Skeletal muscle cell (primary cell): ENCODE measurements around the gene TRIO.
A peak's percentile ranks its signal among the peaks of the same experiment; 100 is the strongest.

Experiments
- DNase-seq: peaks from one replicate; pipeline ENCODE4 v3.0.0-alpha.2; 2010; ENCODE audit warnings: low read depth
- H3K4me3 ChIP-seq: 2 replicates; pipeline ENCODE4 v1.5.1; 2011; ENCODE audit warnings: low read depth, mild to moderate bottlenecking, control low read depth, low read length, moderate library complexity

Gene TRIO

DNA sequence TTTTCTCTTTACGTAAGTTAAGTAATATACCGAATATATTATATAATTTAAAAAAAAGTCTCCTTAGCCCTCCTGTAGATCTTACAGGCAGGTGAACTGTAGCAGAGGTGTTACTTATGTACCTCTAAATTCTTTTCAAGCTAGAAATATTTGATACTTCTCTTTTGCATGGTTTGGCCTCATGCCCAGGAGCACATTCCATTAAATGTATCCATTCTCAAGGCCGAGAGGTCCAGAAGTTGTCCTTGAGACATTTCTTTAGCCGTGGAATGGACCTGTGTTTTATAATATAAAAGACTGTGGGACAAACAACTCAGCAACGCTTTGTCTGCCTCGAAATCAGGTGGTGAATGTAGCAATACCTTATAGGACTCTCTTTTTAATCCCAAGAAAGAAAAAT is 184.5 kb downstream of the TRIO start:
- DNase-seq, result no peak
- H3K4me3 ChIP-seq, result no peak overlapping the region

DNA sequence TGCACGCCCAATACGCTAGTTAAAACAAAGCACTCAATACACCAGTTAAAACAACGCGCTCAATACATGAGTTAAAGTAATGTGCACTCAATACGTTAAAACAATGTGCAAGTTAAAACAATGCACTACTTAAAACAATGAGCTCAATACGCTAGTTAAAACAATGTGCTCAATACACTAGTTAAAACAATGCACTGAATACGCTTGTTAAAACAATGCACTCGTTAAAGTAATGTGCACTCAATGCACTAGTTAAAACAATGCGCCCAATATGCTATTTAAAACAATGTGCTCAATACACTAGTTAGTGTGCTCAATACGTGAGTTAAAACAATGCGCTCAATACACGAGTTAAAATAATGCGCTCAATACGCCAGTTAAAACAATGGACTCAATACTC is 185.0 kb downstream of the TRIO start:
- no peak overlapping the region for H3K4me3 ChIP-seq
- no peak for DNase-seq

DNA sequence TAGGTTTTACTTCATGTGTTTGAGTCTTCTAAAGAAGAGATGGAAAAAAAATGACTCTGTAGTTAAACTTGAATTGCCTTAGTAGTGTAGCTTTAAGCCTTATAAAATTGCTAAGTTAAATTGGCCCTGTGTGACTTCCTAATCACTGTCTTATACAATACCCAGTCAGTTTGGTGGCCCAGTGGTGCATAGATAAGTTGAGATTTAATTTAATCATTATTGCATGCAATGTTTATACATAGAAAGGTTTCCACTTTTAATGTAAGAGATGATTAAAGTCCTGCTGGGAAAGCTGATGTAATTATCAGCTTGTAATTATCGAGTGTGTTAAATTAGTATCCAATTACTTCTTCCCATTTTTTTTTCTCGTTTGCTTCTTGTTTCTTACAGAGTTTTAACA is 187.1 kb downstream of the TRIO start:
- DNase-seq, result no peak
- no peak overlapping the region for H3K4me3 ChIP-seq

DNA sequence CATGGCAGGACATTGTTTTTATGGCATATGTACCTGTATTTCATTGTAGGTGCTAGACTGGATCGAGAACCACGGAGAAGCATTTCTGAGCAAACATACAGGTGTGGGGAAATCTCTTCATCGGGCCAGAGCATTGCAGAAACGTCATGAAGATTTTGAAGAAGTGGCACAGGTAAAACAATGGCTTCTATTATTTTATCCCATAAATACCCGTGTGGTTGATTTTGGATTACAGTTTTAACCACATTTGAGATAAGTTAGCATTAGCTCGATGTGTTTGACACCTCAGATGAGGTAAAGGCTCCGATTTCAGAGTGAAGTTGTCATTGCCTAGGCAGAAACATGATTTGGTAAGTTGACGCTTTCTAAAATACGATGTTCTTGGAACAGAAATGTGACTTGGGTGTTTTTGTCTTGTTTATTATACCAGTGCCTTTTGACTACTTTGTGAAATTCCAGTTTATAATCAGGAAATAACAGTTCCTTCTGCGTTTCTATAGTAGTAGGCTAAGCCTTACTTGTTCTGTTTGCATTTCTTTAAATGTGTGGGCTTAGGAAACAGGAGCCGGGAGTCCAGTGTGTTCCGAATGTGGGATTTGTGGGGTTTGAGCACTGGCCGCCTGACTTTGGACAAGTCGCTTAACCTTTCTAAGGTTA is 187.7 kb downstream of the TRIO start:
- DNase-seq, result no peak
- no peak overlapping the region for H3K4me3 ChIP-seq

DNA sequence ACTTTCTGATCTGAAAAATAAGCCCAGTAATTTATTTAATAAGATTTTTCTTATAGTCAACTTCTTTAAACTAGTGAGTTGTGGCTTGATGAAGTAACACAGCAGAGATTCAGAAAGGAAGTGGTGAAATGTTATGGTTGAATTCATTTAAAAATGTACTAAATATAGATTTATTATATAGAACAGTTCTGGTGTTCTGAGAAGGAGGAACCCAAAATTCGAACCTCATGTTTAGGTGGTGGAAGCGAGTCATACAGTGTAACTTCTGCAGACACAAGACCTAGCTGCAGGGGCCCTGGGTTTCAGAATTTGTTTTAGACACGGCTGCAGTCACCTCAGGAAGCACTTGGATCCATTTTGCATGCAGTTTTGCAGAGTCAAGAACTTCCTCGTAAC is 188.2 kb downstream of the TRIO start:
- DNase-seq, result no peak
- H3K4me3 ChIP-seq, result no peak overlapping the region

DNA sequence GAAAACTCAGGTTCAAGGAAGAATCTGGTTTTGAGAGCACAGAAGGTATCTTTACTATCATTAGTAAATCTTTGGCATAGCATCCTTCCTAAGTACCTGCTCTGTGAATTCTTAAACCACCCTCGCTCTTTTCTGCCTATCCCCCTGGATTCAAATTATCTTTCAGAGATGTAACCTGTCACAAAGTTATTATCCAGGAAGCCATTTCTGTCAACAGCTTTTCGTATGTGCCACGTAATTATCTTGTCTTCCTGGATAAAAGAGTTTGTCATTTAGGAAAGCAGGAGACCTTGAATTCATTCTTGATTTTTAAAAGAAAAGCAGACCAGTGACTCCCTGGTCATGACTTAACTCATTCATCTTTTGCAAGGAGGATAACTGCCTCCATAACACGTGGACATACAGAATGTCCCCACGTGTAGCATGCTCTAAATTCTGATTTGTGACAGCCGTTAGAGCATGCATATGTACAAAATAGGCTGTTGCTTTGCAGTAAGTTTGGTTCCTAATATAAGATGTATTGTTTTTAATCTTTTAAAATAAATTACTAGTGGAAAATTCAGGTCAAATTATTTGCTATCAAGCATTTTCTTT is 189.0 kb downstream of the TRIO start:
- H3K4me3 ChIP-seq, result no peak overlapping the region

DNA sequence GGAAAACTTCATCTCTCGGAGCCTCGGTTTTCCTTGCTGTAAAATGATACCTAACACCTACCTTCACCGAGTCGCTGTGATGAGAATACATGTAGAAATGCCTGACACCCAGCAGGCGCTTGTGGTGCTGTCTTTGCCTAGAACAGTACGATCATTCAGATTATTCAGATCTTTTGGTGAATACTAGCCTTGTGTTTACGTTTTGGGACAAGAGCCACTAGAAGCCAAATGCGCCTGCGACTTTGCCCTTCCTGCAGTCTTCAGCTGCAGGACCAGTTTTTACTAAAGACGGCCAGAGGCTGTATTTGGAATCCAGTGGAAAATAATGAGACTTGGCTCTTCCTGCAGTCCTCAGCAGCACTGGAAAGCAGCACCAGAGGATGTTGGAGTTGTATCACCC is 189.6 kb downstream of the TRIO start:
- no peak overlapping the region for H3K4me3 ChIP-seq
- DNase-seq, result no peak

More for the DNA sequence above, 189.0 kb downstream of the TRIO start:
- DNase-seq, result no peak

DNA sequence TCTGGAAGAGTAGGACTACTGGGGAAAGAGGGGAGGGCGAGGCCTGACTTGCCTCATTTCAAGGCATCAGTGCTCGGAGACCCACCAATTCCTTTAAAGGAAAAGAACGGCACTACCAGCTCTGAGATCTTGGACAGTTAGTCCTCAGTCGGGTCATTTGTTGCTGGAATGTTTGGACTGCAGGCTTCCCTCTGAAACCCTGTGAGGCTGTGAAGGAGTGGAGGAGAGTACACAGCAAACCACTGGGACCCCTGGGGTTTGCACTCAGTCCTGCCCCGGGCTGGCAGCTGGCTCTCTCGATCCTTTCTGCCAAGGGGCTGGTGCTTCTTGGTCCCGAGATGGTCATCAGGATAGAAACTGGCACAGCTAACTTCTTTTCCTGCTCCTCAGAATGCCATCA is 194.5 kb downstream of the TRIO start:
- no peak for DNase-seq
- no peak overlapping the region for H3K4me3 ChIP-seq

DNA sequence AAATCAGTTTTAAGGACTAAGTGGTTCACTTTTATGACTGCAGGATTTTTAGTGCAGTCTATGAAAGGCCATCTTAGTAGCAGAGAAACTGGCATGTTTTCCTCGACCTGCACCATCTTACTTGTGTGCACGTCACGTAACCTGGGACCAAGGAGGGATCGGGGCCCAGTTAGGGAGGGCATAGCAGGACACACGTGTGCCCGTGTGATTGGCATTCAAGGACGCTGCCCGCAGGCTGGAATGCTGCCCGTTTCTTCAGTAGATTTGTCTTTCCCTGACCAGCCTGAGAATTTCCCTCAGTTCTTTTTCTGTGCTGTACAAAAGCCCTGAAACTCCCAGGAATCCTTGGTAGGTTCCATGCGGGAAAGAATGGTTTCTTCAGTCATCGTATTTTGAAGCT is 196.3 kb downstream of the TRIO start:
- no peak for DNase-seq
- H3K4me3 ChIP-seq, result no peak overlapping the region

DNA sequence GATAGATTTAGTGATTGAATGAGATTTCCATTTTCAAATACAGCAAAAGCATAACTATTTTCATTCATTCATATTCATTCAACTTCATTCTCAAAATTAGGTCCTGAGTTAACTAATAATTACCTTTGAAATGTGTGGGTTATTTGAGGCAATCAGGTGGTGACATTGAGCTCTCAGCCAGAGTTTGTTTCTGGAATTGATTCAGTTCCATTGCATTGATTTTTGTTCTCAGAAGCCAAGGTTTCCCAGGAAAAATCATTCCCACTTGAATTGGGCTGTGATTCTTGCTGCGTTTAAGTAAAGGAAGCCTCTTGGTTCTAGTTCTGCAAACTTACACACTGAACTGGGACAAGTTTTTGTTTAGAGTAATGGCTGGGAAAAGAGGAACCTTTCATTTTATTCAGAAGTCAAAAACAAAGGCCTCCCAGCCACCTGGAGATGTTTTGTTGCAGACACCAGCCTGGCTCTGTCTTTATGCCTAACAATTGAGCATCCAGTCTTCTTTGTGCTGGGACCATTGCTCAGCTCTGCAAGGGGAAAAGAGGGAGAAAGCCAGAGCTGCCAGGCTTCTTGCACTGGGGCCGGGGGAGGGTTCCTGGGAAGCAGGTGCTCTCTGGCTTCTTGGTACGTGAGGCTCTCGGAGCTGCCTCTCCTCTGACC is 198.6 kb downstream of the TRIO start:
- DNase-seq, result no peak
- H3K4me3 ChIP-seq, result no peak overlapping the region

DNA sequence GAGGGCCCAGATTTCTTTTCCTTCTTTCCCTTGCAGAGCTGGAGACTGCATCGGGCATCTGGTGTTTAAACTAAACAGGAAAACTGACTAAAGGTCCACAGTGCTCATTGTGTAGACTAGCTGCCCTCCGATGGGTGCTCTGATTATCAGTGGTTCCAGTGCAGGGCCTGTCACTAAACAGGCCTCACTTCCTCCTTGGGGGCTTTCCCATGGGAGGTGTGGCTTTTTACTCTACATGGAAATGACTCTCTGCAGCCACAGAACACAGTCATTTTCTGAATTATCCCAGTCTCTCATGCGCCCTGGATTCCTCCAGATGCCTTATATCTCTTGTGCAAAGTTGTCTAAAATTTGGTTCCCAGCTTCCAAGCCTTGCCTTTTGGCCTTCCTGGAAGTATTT is 199.2 kb downstream of the TRIO start:
- no peak overlapping the region for H3K4me3 ChIP-seq
- DNase-seq, result no peak

DNA sequence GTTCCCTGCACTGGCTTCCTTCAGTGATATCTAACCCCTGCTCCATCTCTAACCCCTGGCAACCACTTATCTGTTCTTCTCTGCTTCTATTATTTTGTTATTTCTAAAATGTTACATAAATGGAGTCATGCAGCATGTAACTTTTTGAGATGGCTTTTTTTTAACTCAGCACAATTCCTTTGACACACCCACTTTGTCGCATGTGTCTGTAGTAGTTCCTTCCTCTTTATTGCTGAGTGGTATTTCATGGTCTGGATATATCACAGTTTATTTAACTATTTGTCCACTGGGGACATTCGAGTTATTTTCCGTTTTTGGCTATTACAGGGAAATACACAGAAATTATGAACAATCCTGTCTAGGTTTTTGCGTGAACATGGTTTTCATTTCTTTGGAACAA is 200.2 kb downstream of the TRIO start:
- no peak for DNase-seq
- H3K4me3 ChIP-seq, result no peak overlapping the region

DNA sequence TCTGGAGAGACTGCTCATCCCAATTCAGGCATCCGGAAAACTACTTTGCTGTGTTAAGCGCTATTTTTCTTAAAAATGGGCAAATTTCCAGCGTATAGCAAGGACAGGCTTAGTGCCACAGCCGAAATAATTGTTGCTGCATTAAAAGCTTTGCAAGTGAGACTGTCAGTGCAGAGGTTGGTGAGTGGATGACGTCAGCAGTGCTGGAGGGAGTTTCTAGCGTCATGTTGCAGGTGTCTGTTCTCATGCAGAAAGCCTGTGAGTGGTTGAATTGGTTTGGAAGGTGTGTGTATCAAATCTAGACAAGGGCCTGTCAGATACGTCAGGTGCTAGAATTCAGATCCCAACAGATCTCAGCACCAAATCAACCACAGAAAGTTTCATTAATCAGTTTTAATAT is 204.4 kb downstream of the TRIO start:
- DNase-seq, result no peak
- H3K4me3 ChIP-seq, result no peak overlapping the region

DNA sequence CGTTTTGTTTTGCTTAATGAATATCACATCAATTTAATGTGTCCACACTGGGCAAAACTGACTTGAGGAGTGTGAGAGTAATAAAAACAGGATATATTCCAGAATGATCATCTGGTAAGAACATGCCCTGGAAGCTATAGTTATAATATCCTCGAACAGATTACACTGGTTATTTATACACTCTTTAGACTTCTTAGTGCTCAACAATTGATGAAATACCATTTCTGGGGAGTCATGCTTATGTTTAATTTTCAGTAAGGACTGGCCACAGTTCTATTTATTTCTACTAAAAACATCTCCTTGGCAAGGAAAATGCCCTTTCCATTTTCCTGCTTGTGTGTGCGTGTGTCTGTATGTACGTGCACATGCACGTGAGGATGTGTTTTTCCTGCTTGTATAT is 205.0 kb downstream of the TRIO start:
- H3K4me3 ChIP-seq, result no peak overlapping the region
- DNase-seq, result no peak

DNA sequence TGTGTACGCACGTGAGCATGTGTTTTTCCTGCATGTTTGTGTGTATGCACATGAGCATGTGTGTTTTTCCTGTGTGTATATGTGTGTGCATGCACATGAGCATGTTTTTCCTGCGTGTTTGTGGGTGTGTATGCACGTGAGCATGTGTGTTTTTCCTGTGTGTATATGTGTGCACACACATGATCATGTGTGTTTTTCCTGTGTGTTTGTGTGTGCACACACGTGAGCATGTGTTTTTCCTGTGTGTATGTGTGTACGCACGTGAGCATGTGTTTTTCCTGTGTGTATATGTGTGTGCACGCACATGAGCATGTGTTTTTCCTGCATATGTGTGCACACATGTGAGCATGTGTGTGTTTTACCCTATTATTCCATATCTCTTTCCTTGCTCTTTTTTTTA is 205.9 kb downstream of the TRIO start:
- no peak for DNase-seq
- no peak overlapping the region for H3K4me3 ChIP-seq

DNA sequence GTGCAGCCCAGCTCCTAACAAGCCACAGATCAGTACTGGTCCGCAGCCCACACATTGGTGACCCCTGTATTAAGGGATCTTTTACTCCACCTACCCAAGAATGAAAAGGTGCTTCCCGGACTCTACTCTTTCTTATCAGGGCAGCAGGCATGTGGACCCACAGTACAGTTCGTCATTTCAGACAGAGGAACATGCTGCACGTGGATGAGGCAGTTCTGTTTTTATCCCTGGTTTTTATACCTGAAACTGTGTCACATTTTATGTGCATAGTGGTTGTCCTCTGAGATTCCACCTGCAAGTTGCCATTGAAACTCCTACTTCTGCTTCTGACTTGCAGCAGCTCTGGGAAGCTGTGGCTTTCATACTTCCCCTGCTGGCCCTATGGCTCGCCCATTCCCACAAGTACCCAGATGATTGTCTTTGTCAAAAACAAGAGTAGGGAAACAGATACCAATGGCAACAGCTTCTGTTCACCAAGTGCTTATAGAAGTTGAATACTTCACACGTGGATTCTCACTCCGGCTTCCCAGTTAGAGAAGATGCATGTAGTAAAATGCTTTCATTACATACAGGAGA is 208.0 kb downstream of the TRIO start:
- no peak overlapping the region for H3K4me3 ChIP-seq
- DNase-seq, result no peak

DNA sequence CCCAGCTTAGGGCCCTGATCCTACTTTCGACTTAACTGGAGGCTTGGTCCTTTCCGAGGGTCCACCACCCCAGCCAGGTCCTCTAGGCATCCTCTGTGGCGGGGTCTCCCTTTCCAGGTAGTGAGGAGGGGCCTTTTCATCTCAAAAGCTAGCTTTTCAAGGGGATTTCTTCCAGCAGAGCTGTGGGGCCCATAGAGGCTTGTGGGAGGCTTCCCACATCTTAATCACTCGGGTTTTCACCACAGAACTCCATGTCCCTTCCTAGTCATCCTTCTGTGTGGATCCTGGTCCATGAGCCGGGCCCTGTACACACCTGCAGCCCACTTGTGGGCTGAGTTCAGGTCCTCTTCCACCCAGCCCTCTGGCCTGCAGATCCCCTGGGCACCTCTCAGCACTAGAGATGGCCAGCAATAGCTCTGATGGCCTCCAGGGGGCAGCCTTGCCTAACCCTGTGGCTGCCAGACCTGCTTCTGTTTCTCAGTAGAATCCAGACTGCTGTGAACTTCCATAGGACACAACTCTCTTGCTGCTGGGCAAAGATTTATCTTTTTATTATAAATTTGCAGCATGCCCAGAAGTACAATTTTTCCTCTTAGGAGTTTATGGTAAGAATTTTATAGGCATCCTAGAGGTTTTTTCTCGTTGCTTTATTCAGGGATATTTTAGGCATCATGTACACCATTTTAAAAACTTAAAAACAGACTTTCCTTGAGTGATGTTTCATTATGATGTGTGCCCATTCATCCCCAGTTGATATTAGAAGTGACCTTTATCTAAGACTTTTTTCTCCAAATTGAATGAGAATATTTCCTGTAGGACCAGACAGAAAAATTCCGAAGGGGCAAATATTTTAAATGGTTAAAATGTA is 208.9 kb downstream of the TRIO start:
- DNase-seq, result peak; percentile 18
- H3K4me3 ChIP-seq, result no peak overlapping the region

DNA sequence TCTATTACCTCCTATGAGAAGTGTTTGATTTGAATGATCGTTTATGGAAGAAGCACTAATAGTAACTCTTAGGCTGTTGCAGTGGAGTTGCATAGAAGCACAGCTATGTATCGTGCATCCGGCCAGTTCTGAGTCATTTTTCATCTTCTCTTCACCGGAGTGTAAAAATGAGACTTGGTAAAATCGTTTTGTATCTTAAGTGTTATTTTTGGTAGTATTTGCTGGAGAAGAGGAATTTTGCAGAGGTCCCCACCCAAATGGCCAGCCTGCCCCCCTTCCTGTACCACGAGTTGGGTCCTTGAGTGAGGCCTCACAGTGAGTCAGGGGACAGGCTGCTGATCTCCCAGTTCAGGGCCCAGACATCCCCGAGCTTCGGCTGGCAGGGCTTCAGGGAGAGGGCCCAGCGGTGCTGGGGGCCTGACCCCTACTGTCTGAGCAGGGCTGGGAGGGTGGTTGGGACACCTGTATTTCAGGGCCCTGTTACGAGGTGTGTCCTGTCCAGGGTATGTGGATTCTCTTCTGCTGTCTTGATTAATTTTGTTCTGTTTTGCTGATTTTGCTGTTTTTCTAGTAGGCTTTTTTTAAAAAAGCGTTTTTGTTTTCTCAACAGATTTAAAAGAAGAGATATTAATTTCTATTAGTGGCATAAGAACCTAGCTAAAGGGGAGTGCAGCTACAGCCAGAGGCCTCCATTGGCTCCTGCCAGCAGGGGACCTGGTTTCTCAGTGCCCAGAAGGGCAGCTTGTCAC is 210.8 kb downstream of the TRIO start:
- H3K4me3 ChIP-seq, result no peak overlapping the region
- DNase-seq, result no peak

DNA sequence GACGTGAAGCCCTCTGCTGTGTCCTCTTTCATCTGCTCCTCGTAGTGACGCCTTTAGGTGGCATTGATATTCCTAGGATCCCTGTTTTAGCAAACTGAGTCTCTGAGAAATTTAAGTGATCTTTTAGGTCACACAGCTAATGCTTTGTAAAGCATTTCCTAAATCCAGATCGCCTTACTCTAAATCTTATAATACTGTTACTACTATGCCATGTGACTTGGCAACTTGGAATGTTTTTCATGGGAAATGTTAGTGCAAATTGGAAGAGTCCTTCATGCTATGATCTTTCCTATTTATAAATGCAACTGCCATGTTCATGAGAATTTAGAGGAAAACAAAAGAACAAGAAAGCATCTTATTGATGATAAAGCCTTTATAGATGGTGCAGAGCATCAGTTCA is 212.2 kb downstream of the TRIO start:
- H3K4me3 ChIP-seq, result no peak overlapping the region
- DNase-seq, result no peak
